Cardiac muscle cell (in vitro differentiated cells and primary cell): ENCODE results near the gene ECSCR. TPM values are rescaled to one million over a fixed set of nuclear protein-coding genes. Genes with fewer than 3 reads are reported as not detected.

Experiments
- DNase-seq, 2 donors: peaks; one replicate each; pipeline versions ENCODE4 v3.0.0 to v3.0.0-alpha.2; 2010 to 2017; ENCODE audit warnings: low read depth in 1 of 2, low spot score in 1 of 2
- H3K27ac ChIP-seq: fragments of 200-600 bp; sonication (generic); 2 replicates; pipeline ENCODE4 v1.5.1; 2016
- H3K27me3 ChIP-seq: fragments of 200-600 bp; sonication (generic); 2 replicates; pipeline ENCODE4 v1.6.0; 2016; ENCODE audit warnings: control low read depth
- H3K36me3 ChIP-seq: fragments of 200-600 bp; sonication (generic); 2 replicates; pipeline ENCODE4 v1.5.1; 2016; ENCODE audit warnings: control low read depth
- H3K4me1 ChIP-seq: fragments of 200-600 bp; sonication (generic); 2 replicates; pipeline ENCODE4 v1.8.1; 2017; ENCODE audit warnings: low read depth, mild to moderate bottlenecking, mixed run types
- H3K4me3 ChIP-seq: fragments of 200-600 bp; sonication (generic); 2 replicates; pipeline ENCODE4 v1.5.1; 2016; ENCODE audit warnings: mild to moderate bottlenecking
- H3K9me3 ChIP-seq: fragments of 200-600 bp; sonication (generic); 2 replicates; pipeline ENCODE4 v1.5.1; 2017; ENCODE audit warnings: low read depth, mild to moderate bottlenecking, control low read depth
- polyA plus RNA-seq: library from polyadenylated mRNA; unstranded; fragments of >200 nt; fragmentation: Nextera tagmentation; extraction: Ambion mirVana; gene quantifications from 2 replicates; pipeline ENCODE4 v1.2.1, GENCODE V29; 2016
- total RNA-seq: library from RNA; depleted of rRNA; stranded (reverse); fragments of >200 nt; gene quantifications from 2 replicates; pipeline ENCODE4 v1.2.3, GENCODE V29; 2016
- TF ChIP-seq, protein P1 (sequence below): IDR thresholded peaks from 2 replicates; pipeline ENCODE4 v1.5.1; 2012; ENCODE audit warnings: low read depth, mild to moderate bottlenecking, low read length

ECSCR gene
- total and polyA plus RNA-seq, 2 experiments from 2014 or later = 0.97 TPM; not detected in 1

DNA sequence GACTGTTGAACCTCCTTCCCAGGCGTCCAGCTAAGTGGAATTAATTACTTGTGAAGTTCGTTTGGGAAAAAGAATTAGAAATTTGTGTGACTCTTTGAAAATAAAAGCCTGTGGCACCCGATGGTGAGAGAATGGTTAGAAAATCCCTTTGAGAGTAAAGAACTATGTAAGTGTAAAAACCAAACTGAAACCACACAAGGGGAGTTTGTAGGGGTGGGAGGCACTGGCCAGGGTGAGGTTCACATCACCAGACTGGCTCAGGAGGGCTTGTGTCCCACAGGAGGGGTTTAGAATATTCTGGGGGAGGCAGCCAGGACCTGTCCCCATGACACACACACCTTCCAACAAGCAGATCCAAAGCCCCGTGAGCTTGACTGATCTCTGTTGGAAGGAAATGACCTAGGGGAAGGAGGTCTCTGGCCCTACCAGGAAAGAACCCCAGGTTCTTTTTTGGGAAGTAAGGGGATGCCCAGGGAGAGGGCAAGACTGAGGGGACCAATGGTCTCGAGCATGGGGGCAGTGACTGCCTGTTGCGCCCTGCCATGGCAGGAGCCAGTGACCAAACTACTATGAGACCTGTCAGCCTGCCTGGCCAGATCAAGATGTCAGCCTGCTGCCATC, 62.9 kb downstream of the ECSCR start:
- Histone ChIP-seq H3K27ac (no peak overlapping the region), H3K9me3 (no peaks in the 10 kb centered on the region), H3K4me1 (peaks cover 4% of the 10 kb centered on the region), H3K36me3 (peaks cover 4% of the 10 kb centered on the region), H3K27me3 (no peaks in the 10 kb centered on the region), H3K4me3 (no peak overlapping the region)
- no peak for DNase-seq
- TF ChIP-seq, protein P1, sequence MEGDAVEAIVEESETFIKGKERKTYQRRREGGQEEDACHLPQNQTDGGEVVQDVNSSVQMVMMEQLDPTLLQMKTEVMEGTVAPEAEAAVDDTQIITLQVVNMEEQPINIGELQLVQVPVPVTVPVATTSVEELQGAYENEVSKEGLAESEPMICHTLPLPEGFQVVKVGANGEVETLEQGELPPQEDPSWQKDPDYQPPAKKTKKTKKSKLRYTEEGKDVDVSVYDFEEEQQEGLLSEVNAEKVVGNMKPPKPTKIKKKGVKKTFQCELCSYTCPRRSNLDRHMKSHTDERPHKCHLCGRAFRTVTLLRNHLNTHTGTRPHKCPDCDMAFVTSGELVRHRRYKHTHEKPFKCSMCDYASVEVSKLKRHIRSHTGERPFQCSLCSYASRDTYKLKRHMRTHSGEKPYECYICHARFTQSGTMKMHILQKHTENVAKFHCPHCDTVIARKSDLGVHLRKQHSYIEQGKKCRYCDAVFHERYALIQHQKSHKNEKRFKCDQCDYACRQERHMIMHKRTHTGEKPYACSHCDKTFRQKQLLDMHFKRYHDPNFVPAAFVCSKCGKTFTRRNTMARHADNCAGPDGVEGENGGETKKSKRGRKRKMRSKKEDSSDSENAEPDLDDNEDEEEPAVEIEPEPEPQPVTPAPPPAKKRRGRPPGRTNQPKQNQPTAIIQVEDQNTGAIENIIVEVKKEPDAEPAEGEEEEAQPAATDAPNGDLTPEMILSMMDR = no peak

Other genes starting within 250 kb of the ECSCR start
- 237 and 293 TPM in 2 replicates for gene MATR3, start 169.0 kb downstream of the ECSCR start, total RNA-seq
- gene MATR3, start 169.0 kb downstream of the ECSCR start, polyA plus RNA-seq = 344 and 399 TPM in 2 replicates
- gene PAIP2, start 120.9 kb downstream of the ECSCR start, total RNA-seq = 88.3 and 93.1 TPM in 2 replicates
- 220 and 243 TPM in 2 replicates for gene PAIP2, start 120.9 kb downstream of the ECSCR start, polyA plus RNA-seq
- gene SLC23A1, start 79.4 kb downstream of the ECSCR start, total RNA-seq = 0.81 TPM in 1 of 2 replicates, not detected in the other
- 0.06 and 0.37 TPM in 2 replicates for gene SLC23A1, start 79.4 kb downstream of the ECSCR start, polyA plus RNA-seq
- gene MZB1, start 72.8 kb downstream of the ECSCR start, total RNA-seq = 2.3 and 5.3 TPM in 2 replicates
- gene MZB1, start 72.8 kb downstream of the ECSCR start, polyA plus RNA-seq = 1.3 and 4.0 TPM in 2 replicates
- gene PROB1, start 67.6 kb downstream of the ECSCR start, total RNA-seq = 22.2 and 42.5 TPM in 2 replicates
- 15.2 and 20.5 TPM in 2 replicates for gene PROB1, start 67.6 kb downstream of the ECSCR start, polyA plus RNA-seq
- 14.2 and 45.3 TPM in 2 replicates for gene SPATA24, start 58.7 kb downstream of the ECSCR start, total RNA-seq
- 12.8 and 29.0 TPM in 2 replicates for gene SPATA24, start 58.7 kb downstream of the ECSCR start, polyA plus RNA-seq
- gene DNAJC18, start 23.2 kb downstream of the ECSCR start, total RNA-seq = 10.0 and 10.1 TPM in 2 replicates
- 17.4 and 37.2 TPM in 2 replicates for gene DNAJC18, start 23.2 kb downstream of the ECSCR start, polyA plus RNA-seq
- gene SMIM33, start 8.3 kb upstream of the ECSCR start, total RNA-seq = not detected in 2 replicates
- 0.10 TPM in 1 of 2 replicates, not detected in the other for gene SMIM33, start 8.3 kb upstream of the ECSCR start, polyA plus RNA-seq
- 58.1 and 79.2 TPM in 2 replicates for gene STING1, start 20.0 kb upstream of the ECSCR start, total RNA-seq
- gene STING1, start 20.0 kb upstream of the ECSCR start, polyA plus RNA-seq = 59.9 and 69.0 TPM in 2 replicates
- 225 and 338 TPM in 2 replicates for gene UBE2D2, start 98.6 kb upstream of the ECSCR start, total RNA-seq
- 236 and 291 TPM in 2 replicates for gene UBE2D2, start 98.6 kb upstream of the ECSCR start, polyA plus RNA-seq
- 91.9 and 122 TPM in 2 replicates for gene CXXC5, start 185.6 kb upstream of the ECSCR start, total RNA-seq
- gene CXXC5, start 185.6 kb upstream of the ECSCR start, polyA plus RNA-seq = 70.4 and 79.4 TPM in 2 replicates